Measurements from ENCODE around the gene DYRK4. TPM values are rescaled to one million over a fixed set of nuclear protein-coding genes. Genes with fewer than 3 reads are reported as not detected.

DYRK4 gene
- polyA plus RNA-seq, 3 donors = 17.4 to 26.9 (median 22.4) TPM

DNA sequence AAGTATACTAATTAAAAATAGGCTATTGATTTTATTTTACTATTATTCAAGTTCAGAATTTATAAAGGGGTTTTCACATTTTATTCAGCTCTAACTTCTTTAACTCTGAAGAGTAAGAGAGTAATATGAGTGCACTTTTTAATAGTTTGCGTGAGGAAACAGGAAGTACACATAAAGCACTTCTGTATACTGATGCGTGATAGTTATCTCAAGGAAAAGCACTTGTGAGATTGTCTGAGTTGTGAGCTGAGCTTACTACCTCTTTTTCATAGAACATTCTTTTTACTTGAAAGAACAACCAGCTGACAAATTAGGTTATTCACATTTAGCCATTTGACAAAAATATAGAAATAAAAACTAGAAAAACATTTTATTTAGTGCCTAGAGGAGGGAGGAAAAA, 21.4 kb upstream of the DYRK4 start:
- WGBS (ENCODE audit: insufficient coverage) = no CpG with 5 or more reads among the region's 2 CpGs
- peaks cover 23% of the 10 kb centered on the region for H3K4me1 Mint-ChIP-seq
- H3K4me3 ChIP-seq (replicated peaks in 1 of 3; ENCODE audit: low read depth in 2 of 3, low read length in 3 of 3) = no peak overlapping the region
- TF ChIP-seq, protein P1, sequence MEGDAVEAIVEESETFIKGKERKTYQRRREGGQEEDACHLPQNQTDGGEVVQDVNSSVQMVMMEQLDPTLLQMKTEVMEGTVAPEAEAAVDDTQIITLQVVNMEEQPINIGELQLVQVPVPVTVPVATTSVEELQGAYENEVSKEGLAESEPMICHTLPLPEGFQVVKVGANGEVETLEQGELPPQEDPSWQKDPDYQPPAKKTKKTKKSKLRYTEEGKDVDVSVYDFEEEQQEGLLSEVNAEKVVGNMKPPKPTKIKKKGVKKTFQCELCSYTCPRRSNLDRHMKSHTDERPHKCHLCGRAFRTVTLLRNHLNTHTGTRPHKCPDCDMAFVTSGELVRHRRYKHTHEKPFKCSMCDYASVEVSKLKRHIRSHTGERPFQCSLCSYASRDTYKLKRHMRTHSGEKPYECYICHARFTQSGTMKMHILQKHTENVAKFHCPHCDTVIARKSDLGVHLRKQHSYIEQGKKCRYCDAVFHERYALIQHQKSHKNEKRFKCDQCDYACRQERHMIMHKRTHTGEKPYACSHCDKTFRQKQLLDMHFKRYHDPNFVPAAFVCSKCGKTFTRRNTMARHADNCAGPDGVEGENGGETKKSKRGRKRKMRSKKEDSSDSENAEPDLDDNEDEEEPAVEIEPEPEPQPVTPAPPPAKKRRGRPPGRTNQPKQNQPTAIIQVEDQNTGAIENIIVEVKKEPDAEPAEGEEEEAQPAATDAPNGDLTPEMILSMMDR (IDR thresholded peaks at IDR 0.05) = no peak
- no peak overlapping the region for H3K9ac ChIP-seq (ENCODE audit: insufficient read depth, low read length, poor library complexity, severe bottlenecking)
- no peak overlapping the region for H3K27ac Mint-ChIP-seq
- peak overlapping the region; percentile 52 for H2AFZ ChIP-seq (ENCODE audit: insufficient read depth, low read depth, low read length, poor library complexity, severe bottlenecking)
- peaks cover 8 to 36% of the 10 kb centered on the region in 2 donors for H3K36me3 ChIP-seq (replicated peaks in 1 of 2; ENCODE audit: control insufficient read depth in 1 of 2, insufficient read depth in 2 of 2, low read length in 2 of 2)
- intact Hi-C loops (cut with micrococcal nuclease) = no loop called here
- H3K27me3 Mint-ChIP-seq (ENCODE audit: low read depth in 3 of 3) = no peaks in the 10 kb centered on the region
- no peaks in the 10 kb centered on the region for H3K27me3 ChIP-seq (ENCODE audit: control insufficient read depth in 2 of 2, insufficient read depth in 2 of 2, low read length in 2 of 2)
- DNase-seq = no peak
- H3K36me3 Mint-ChIP-seq = peaks cover 15 to 22% of the 10 kb centered on the region in 2 donors
- peaks cover 67% of the 10 kb centered on the region for H3K79me2 ChIP-seq (ENCODE audit: insufficient read depth, low read length)
- H3K4me3 Mint-ChIP-seq = no peak overlapping the region
- peaks cover 10 to 24% of the 10 kb centered on the region in 2 donors for H3K4me1 ChIP-seq (ENCODE audit: control insufficient read depth in 1 of 2, insufficient read depth in 2 of 2, low read length in 2 of 2)
- H3K27ac ChIP-seq (ENCODE audit: low read depth in 1 of 2, low read length in 2 of 2) = no peak overlapping the region
- H3K9me3 ChIP-seq (replicated peaks in 1 of 2; ENCODE audit: control insufficient read depth in 1 of 2, insufficient read depth in 1 of 2, low read length in 2 of 2) = no peaks in the 10 kb centered on the region
- H3K9me3 Mint-ChIP-seq = no peaks in the 10 kb centered on the region
- H4K20me1 ChIP-seq (ENCODE audit: insufficient read depth, low read length) = no peaks in the 10 kb centered on the region
- no peak overlapping the region for H3K4me2 ChIP-seq (replicated peaks; ENCODE audit: extremely low read depth, low read length, poor library complexity, severe bottlenecking)

DNA sequence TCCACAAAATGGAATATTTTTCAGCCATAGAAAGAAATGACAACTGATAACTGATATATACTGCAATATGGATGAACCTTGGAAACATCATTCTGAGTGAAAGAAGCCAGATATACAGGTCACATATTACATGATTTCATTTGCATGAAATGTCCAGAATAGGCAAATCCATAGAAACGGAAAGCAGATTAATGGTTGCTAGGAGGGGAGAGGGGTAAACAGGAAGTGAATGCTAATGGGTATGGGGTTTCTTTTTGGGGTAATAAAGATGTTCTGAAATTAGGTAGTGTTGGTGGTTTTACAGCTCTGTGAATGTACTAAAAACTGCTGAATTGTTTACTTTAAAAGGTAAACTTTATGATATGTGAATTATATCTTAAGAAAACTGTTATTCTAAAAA, 16.8 kb upstream of the DYRK4 start:
- Histone ChIP-seq H3K9me3 (replicated peaks in 1 of 2; ENCODE audit: control insufficient read depth in 1 of 2, insufficient read depth in 1 of 2, low read length in 2 of 2) (no peaks in the 10 kb centered on the region), H3K79me2 (ENCODE audit: insufficient read depth, low read length) (peaks cover 26% of the 10 kb centered on the region), H3K4me1 (ENCODE audit: control insufficient read depth in 1 of 2, insufficient read depth in 2 of 2, low read length in 2 of 2) (no peaks in the 10 kb centered on the region), H4K20me1 (ENCODE audit: insufficient read depth, low read length) (no peaks in the 10 kb centered on the region), H3K4me2 (replicated peaks; ENCODE audit: extremely low read depth, low read length, poor library complexity, severe bottlenecking) (no peak overlapping the region), H3K27ac (ENCODE audit: low read depth in 1 of 2, low read length in 2 of 2) (no peak overlapping the region), H3K9ac (ENCODE audit: insufficient read depth, low read length, poor library complexity, severe bottlenecking) (no peak overlapping the region), H2AFZ (ENCODE audit: insufficient read depth, low read depth, low read length, poor library complexity, severe bottlenecking) (no peak overlapping the region), H3K27me3 (ENCODE audit: control insufficient read depth in 2 of 2, insufficient read depth in 2 of 2, low read length in 2 of 2) (no peaks in the 10 kb centered on the region), H3K36me3 (replicated peaks in 1 of 2; ENCODE audit: control insufficient read depth in 1 of 2, insufficient read depth in 2 of 2, low read length in 2 of 2) (peaks cover 13 to 74% of the 10 kb centered on the region in 2 donors), H3K4me3 (replicated peaks in 1 of 3; ENCODE audit: low read depth in 2 of 3, low read length in 3 of 3) (no peak overlapping the region)
- WGBS (ENCODE audit: insufficient coverage) = 89% methylated on average over 1 of the region's 1 CpG
- intact Hi-C loops (cut with micrococcal nuclease) = no loop called here
- Mint-ChIP-seq H3K27ac (peak overlapping the region in 1 of 7 donors; percentile 16), H3K4me1 (no peaks in the 10 kb centered on the region), H3K9me3 (no peaks in the 10 kb centered on the region), H3K36me3 (peaks cover 27 to 50% of the 10 kb centered on the region in 2 donors), H3K4me3 (no peak overlapping the region), H3K27me3 (ENCODE audit: low read depth in 3 of 3) (no peaks in the 10 kb centered on the region)
- TF ChIP-seq, protein P1 (IDR thresholded peaks at IDR 0.05) = no peak
- no peak for DNase-seq

All from CD14-positive monocyte (primary cell).